Kidney tubule cell (primary cell): ENCODE results near the gene TRMT112.
A peak's percentile ranks its signal among the peaks of the same experiment; 100 is the strongest.
"Not testable (repeated sequence)": the region's sequence is repeated elsewhere in the genome, so short reads cannot be mapped to it uniquely, and the experiment has no call there.

Experiments used
- DNase-seq: peaks from one replicate; pipeline ENCODE4 v3.0.0-alpha.2; 2018; ENCODE audit warnings: low spot score

Gene TRMT112

DNA sequence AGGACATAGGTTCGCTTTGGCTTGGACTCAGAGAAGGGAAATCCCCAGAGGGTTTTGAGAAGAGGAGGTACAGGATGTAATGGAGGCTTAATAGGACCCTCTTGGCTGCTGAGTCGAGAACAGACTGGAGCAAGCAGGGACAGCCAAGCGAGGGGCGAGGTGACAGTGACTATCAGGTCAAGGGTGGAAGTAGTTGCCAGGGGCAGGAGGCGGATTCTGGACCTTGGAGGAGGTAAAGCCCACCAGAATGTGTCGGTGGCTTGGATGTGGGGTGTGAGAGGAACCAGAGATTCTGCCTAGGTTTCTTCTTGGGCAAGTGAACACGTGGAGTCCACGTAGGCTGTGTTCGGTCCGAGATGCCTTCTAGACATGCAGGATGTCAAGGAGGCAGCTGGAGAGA, 4.4 kb downstream of the TRMT112 start:
- DNase-seq: no peak

DNA sequence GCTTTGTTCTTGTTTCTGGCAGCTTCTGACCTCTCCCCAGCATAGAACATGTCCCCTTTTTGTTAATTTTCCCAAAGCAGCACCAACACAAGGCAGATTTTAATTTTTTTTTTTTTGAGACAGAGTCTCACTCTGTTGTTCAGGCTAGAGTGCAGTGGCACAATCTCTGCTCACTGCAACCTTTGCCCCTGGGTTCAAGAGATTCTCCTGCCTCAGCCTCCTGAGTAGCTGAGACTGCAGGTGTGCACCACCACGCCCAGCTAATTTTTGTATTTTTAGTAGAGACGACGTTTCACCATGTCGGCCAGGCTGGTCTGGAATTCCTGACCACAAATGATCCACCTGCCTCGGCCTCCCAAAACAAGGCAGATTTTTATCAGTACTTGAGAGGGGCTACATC, 9.6 kb downstream of the TRMT112 start:
- DNase-seq: not testable (repeated sequence)

DNA sequence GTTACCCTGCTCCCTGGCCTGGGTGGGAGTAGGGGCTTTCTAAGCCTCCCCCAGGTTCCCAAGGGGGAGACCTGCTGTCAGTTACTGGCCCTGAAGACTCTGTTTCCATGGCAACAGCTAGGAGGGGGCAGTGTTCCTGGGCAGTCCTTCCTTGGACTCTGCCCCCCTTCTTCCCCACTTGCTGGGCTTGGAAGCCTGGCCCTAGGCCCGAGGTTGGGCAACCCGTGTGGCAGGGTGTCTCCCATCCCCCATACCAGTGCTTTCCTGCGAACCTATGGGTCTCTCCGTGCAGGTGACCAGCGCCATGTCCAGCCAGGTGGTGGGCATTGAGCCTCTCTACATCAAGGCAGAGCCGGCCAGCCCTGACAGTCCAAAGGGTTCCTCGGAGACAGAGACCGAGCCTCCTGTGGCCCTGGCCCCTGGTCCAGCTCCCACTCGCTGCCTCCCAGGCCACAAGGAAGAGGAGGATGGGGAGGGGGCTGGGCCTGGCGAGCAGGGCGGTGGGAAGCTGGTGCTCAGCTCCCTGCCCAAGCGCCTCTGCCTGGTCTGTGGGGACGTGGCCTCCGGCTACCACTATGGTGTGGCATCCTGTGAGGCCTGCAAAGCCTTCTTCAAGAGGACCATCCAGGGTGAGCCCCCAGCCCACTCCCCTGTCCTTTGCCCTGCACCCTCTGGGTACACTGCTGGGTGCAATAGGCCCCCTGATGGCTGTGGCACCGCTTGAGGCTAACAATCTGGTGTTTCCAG, 10.3 kb downstream of the TRMT112 start:
- peak; percentile 44 for DNase-seq

DNA sequence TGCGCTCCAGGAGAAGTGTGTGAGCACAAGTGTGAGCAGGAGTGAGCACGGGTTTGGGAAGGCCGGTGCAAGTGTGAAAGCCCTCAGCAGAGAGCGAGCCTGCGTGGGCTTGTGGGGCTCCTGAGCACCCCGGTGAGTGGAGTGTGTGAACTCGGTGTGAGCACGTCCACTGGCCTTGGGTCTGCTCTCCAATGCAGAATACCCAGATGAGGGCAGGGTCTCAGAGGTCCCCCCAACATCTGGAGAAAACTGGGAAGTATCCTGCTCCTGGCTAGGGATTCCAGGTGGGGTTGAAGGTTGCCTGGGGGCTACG, 10.8 kb downstream of the TRMT112 start:
- DNase-seq: no peak

DNA sequence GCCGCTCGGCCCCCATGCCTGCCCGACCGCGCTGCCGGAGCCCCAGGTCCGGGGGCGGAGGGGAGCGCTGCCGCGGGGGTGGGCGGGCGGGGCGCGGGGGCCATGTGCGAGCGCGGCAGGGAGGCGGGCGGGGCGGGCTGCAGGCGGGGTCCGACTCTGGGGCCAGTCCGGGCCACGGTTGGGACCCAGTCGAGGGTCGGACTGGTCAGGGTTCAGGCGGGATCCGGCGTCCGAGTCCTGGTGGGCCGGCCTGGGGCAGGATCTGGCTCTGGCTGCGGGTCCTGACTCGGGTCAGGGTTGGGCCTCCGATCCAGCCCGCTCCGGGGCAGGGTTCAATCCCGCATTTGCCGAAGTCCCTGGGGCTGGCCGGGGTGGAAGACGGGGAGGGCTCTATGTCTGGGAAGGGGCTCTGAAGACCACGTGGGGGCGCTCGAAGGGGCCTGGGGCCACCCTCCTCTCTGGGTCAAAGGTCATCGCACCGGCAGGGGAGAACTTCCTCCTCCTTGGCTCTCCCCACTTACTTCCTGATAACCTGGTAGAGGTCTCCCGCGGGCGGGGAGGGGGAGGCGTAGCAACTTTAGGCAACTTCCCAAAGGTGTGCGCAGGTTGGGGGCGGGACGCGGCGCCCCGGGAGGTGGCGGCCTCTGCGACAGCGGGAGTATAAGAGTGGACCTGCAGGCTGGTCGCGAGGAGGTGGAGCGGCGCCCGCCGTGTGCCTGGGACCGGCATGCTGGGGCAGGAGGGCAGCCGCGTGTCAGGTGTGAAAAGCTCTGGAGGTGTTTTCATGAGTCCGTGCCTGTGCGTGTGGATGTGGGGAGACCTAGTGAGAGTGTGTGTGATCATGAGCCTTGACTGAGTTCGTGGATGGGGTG, 11.4 kb downstream of the TRMT112 start:
- DNase-seq: peak; percentile 75

DNA sequence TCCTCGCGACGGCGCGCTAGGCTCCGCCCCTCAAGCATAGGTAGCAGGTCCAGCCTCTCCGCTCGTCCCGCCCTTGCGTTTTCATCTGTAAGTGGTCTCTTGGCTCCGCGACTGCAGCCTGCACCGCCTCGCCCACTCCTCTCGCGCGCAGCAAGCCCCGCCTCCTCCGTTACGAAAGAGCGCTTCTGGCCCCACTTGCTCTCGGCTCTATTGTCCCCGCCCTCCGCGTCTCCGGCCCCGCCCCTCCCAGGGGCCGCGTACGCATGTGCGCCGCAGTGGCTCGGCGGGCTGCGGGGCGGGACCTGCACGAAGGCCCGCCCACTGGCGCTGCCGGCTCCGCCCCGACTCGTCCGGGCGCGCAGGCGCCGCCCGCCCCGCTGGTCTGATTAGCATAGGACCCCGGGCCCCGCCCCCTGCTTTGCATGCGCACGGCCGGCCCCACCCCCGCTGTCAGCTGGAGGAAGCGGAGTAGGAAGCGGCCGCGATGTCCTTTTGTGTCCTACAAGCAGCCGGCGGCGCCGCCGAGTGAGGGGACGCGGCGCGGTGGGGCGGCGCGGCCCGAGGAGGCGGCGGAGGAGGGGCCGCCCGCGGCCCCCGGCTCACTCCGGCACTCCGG, 12.2 kb downstream of the TRMT112 start, which contains the start of gene ESRRA:
Gene ESRRA, plus strand, starts transcription at position 450 of the 616 bp plus-strand sequence. CDS start 1,656 bp downstream, outside the sequence.
- peak; percentile 98 for DNase-seq

DNA sequence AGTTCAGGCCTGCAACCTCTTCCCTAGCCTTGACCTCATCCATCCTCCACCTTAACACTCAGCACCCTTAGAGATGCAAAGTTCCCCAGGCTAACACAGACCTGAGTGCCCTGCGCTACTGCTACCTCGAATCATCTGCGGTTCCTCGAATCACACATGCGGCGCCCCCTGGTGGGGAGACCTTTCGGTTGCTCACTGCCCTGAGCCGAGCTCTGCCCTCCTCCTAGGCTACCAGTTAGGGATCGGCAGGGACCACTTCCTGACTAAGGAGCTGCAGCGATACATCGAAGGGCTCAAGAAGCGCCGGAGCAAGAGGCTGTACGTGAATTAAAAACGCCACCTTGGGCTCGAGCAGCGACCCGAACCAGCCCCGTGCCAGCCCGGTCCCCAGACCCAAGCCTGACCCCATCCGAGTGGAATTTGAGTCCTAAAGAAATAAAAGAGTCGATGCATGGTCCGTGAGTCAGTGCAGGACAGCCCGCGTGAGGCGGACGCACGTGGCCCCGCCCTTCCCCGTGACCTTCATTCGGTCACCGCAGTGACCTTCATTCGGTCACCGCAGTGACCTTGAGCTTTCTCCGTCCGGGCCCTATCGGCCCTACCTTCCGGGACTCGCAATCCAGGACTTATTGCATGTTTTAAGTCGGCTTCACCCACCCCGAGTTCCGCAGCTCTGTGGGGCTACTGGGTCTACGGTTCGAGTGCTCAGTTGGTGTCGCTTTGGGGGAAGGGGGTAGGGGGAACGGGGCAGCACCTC, 12.9 kb downstream of the TRMT112 start:
- peak; percentile 92 for DNase-seq

DNA sequence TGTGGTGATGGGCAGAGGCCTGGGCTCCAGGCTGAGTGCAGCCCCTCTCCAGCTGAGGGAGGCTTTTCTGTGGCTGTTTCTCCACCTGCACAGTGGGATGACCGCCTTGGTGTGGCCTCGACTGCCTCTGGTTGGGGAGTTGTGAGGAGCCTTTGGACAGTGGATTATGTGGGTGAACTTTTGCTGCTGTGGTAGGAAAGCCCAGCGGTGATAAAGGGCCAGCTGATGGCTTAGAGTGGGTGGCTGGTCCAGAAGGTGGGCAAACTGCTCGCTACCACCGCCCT, 13.4 kb downstream of the TRMT112 start:
- DNase-seq: no peak

DNA sequence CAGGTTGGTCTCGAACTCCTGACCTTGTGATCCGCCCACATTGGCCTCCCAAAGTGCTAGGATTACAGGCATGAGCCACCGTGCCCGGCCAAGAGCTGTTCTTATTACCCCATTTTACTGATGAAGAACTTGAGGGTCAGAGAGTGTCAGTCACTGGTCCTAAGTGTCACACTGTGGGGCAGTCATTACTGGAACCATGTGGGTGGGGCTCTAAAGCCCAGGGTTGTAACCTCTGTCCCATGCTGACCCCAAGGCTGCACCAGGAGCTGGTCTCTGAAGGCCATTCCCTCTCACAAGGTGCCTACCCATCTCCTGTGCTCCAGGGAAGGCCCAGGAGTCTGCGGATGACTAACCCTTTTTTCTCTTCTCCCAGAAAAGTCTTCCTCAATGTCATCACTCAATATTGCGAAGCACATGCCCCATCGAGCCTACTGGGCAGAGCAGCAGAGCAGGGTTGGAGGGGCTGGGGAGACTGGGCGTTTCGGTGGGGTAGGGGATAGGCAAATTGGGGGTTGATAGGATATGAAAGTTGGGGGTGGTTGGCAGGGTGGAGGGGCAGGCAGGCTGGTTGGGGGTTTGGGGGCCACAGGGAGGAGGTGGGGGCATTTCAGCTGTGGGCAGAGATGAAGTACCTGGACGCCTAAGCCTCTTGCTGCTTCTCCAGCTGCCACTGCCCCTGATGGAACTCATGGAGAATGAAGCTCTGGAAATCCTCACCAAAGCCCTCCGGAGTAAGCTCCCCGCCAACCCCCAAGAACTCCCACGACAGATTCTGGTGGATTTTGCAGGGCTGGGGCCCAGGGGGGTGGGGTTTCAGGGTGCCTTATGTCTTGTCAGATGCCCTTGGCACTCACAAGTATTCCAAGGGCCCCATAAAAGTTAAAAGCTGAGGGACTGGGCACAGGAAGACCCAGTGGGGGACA, 14.0 kb downstream of the TRMT112 start:
- no peak for DNase-seq

DNA sequence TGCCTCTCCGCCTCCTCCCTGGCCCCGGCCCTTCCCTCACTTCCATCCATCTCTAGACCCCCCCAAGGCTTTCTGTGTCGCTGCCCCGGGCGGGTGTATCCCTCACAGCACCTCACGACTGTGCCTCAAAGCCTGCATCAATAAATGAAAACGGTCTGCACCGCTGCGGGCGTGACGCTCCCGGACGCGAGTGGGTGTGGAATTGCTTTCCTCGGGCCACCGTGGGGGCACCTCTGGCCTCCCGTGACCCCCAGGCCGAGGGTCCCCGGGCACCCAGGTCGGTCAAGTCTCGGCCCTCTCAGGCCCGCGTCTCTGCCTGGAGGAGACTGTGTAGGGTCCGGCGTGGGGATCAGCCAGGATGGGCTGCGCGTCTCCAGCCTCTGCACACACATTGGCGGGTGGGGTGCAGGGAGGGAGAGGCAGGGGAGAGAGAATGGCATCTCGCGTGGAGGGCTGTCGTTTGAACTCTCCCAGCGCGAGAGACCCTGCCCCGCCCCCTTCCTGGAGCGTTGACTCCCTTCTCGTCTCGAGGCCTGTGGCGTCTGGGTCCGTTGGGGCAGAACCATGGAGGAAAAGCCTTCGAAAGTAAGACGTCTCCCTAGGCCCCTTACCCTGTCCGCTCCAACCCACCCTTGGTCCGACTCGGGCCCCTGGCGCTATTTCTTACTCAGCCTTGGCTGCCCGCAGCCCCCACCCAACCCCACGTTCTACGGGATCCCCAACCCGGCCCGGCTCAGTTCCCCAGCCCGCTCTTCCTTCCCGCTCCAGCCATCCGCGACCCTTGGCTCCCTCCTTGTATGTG, 17.3 kb downstream of the TRMT112 start, which contains the start of gene CATSPERZ:
Gene CATSPERZ, plus strand, starts transcription at position 512 of the 802 bp plus-strand sequence. Its CDS starts 53 bp downstream, at position 565.
- no peak for DNase-seq

DNA sequence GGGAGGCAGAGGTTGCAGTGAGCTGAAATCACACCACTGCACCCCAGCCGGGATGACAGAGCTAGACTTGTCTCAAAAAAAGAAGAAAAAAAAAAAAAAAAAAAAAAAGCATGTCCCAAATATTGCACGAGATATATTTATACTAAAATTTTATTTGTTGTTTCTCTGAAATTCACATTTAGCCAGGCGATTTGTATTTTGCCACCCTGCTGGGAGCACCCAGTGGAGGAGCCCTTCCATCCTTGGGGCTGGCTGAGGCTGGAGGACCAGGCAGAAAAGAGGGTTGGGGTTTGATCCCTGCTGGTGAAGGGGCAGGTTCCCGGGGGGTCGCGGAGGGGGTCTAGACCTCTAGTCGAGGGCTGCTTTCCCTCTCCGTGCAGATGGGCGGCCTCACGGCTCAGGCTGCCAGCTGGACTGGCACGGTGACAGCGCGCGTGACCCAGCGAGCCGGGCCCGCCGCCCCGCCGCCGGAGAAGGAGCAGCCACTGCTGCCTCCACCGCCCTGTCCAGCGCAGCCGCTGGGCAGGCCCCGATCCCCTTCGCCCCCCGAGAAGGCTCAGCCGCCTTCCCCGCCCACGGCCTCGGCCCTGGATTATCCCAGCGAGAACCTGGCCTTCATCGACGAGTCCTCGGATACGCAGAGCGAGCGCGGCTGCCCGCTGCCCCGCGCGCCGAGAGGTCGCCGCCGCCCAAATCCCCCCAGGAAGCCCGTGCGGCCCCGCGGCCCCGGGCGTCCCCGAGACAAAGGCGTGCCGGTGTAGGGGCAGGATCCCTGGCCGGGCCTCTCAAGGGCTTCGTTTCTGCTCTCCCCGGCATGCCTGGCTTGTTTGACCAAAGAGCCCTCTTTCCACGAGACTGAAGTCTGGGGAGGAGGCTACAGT, 18.2 kb downstream of the TRMT112 start:
- DNase-seq: no peak

DNA sequence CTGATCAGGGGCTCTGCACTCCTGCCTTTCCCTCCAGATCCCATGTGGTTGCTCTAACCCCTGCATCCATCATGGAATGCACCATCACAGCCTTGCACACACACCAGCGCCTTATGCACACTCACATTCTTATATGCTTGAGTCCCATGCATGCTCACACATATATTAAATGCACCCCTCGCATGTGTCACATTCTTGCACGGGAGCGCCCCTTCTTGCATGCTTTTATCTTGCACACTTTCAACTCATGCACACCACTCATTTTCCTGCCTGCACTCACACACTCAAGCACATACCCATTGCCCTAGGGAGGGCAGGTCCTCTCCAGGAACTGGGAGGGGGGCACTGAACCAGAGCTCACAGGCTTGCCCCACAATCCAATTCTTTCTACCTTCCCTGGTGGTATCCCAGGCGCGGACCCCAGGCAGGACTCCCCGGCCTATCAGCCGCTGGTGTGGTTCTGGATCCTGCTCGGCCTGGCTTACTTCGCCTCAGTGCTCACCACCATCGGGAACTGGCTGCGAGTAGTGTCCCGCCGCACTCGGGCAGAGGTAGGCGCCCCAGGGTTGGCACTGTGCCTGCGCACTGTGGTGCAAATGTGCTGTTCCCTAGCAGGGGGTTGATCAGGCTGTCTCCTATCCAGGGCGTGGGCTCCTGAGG, 19.5 kb downstream of the TRMT112 start:
- DNase-seq: peak; percentile 67

DNA sequence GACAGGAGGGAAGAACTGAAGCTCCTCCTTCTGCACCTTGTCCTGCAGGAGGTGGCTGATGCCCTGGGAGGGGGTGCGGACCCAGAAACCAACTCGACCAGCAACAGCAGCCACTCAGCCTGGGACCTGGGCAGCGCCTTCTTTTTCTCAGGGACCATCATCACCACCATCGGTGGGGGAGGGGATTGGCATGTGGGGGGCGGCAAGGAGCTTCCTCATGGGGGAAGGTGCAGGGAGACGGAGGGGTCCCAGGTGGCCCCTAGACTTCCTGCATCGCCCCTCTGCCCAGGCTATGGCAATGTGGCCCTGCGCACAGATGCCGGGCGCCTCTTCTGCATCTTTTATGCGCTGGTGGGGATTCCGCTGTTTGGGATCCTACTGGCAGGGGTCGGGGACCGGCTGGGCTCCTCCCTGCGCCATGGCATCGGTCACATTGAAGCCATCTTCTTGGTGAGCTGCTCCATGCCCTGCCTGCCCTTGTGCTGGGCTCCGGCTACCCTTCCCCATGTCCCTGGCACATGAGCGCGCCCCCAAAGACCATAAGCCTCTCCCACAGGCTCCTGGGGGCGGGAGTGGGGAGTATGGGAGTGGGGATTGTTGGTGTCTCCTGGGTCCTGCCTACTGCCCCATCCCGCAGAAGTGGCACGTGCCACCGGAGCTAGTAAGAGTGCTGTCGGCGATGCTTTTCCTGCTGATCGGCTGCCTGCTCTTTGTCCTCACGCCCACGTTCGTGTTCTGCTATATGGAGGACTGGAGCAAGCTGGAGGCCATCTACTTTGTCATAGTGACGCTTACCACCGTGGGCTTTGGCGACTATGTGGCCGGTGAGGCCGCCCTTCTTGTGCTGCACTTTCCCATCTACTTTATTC, 20.3 kb downstream of the TRMT112 start:
- DNase-seq: no peak

DNA sequence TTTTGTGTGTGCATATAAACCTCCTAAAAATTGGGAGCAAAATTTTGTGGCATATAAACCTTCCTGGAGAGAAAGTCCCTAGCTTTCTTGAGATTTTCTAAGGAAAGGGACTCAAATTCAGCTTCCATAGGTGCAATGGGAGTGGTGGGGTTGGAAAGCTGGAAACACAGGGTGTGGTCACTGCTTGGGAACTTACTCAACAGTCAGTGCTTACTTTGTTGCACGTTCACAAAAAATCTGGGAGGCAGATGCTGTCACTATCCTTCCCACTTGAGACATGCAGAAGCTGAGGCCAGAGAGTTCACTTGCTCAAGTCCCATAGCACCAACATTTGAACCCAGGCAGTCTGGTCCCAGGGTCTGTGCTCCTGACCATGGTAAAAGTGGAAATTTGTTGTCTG, 21.1 kb downstream of the TRMT112 start:
- no peak for DNase-seq

DNA sequence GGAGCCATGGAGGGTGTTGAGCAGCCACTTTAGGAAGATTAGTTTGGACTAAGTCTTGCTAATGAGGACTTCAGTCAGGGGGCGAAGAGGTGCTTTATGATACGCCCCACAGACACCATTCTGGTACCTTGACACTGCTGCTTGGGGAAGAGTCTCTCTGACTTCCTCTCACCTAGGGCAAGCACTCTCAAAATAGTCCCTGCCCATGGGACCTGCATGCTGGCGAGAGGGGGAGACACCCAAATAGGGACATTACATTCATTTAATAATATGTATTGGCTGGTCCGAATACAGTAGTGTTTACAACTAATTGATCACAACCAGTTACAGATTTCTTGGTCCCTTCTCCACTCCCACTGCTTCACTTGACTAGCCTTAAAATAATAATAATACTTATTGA, 21.6 kb downstream of the TRMT112 start:
- no peak for DNase-seq

DNA sequence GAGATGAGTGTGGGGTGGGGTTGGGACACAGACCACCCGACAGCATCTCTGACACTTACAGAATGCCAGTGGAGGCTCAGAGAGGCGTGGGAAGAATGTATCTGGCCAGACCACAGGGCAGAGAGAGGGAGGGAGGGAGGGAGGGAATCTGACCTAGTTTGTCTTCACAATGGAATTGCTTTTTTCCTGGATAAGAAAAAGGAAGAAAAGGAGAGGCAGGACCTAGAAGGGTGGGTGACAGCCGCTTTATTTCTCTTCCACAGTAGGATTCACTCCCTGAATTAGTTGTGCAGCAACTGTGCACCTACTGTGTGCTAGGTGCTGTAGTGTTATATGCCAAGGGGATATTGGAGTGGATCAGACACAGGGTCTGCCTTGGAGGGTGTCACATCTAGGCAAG, 22.6 kb downstream of the TRMT112 start:
- DNase-seq: no peak

DNA sequence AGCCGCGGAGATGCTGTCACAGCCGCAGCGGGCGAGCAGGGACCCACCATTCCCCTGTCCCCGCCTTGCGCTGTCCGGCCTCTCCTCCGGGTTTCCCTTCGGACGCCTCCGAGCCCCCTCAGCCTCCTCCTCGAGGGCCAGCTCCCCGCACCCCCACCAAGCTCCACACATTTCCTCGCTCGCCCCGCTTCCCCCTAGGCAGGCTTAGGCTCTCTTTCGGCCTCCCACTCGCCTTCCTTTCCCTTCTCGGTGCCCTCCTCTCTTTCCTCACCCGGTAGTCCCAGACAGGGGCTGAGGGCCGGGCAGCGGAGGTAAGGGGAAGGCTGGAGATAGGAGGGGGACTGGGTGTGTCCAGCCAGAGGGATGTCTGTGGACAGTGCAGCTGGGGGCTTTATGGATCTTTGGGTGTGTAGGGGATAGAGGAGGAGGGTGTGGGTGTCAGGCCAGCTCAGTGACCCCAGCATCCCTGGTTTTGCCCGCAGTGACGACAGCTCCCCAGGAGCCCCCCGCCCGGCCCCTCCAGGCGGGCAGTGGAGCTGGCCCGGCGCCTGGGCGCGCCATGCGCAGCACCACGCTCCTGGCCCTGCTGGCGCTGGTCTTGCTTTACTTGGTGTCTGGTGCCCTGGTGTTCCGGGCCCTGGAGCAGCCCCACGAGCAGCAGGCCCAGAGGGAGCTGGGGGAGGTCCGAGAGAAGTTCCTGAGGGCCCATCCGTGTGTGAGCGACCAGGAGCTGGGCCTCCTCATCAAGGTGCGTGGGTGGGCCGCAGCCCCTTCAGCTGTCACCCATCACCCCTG, 24.7 kb downstream of the TRMT112 start:
- DNase-seq: no peak
